COR-L47 (cell line): Measurements from ENCODE around the gene MSI1.

Experiments used
- DNase-seq: peaks from one replicate; lab custom pipeline; 2025; lab: John Stamatoyannopoulos, UW

Gene MSI1

DNA sequence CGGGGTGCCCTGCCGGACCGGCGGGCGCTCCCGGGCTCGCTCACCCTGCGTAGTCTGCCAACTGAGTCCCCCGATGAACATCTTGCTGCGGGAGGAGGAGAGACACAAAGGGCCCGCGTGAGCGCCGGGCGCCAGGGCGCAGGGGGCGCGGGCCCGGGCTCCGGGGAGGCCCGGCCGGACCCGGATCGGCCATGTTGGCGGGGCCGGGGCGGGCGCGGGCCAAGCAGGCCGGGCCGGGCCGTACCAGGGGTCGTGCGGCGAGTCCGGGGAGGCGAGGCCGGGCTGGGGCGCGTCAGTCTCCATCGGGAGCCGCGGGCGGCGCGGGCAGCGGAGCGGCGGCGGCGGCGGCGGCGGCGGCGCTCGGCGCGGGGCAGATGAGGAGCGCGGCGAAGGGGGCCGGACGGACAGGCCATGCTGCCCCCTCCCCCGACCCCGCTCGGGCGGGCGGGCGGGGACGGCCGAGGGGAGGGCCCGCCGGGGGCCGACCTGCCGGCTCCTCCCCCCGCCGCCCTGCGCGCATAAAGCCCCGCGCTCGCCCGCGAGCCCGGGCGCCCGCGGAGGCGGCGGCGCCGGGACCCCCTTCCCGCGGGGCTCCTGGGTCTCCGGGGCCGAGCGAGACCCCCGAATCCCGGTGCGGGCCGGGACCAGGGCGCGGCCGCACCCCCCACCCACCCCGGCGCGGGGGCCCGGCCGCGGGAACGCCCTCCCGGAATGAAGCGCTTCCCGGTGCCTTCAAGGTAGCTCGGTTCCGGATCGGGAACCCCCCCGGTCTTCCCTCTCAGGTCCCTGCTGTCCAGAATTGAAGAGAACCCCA lies at the start of gene MSI1:
TSS of gene MSI1 (minus strand) at position 376 of the 814 bp plus-strand sequence. CDS start at position 303, 73 bp downstream.
- no peak for DNase-seq

DNA sequence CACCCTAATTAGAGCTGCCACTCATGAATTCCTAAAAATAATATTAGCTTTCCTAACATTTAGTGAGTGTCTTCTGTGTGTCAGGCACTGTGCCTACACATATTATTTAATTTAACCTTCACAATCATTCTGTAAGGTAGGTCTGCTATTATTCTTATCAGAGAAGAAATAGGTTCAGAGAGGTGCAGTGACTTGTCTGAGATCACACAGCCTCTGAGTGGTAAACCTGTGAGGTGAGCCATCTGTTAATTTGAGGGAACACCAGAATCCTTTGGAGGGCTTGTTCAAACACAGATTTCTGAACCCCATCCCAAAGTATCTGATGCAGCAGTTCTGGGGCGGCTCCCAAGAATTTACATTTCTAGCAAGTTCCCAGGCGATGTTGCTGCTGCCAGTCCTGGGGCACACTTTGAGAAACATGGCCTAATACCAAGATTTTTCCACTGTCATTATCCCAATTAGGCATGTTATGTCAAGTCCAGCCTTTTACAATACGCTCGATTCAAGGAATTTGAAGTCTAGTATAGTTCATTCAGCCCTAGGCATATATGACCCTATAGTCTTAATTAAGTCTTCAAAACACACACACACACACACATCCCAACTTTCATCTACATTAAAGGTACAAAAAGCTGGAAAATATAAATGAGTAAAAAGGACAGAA lies 49.1 kb upstream of the MSI1 start:
- no peak for DNase-seq

DNA sequence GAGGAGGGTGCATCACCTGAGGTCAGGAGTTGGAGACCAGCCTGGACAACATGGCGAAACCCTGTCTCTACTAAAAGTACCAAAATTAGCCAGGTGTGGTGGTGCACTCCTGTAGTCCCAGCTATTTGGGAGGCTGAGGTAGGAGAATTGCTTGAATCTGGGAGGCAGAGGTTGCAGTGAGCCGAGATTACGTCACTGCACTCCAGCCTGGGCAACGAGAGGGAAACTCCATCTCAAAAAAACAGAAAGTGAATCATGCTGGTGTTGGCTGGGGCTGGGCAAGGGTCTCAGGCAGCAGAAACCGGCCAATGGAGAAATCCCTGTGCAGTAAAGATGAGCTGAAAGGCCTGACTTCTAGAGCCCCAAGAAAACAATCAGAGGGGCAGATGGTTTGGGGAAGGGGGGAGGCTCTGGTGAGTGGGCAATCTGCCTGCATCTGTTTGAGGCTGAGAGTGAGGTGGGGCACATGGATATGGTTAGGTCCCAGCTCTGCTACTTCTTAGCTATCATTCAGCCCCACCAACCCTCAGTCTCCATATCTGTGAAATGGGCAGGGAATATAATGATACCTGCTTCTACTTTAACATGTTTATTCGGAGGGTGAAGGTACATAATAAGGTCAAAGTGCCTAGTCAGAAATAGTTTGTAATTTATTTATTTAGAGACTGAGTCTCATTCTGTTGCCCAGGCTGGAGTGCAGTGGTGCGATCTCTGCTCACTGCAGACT lies 47.7 kb upstream of the MSI1 start:
- DNase-seq: no peak

DNA sequence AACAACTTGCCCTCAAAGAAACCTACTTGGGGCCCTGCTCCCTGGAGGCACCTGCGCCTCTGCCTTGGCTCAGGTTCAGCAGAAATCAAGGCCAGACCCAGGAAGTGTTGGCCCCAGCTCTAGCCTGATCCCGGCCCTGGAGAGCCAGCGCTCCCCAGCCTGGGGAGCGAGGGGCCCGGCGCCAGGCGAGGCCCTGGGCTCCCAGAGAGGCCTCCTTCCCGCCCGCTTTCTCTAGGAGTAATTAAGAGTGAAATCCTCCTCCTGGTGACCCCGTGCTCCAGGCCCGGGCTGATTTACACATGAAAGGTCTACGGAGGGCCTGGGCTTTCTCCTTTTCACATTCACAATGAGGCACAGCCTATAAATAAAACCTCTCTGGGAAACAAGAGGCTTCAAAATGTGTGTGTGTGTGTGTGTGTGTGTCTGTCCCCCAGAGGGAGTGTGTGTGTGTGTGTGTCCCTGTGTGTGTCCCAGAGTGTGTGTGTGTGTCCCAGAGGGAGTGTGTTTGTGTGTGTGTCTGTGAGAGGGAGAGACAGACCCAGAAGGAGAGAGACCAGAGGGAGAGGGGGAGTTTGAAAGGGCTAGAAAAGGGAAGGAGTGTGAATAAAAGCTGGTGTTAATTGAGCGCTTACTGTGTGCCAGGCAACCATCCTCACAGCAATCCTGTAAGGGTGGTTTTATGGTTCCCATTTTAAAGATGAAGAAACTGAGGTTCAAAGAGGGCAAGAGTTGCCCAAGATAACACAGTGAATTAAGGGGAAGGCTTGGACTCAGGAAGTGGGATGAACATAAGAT lies 45.1 kb upstream of the MSI1 start:
- no peak for DNase-seq

DNA sequence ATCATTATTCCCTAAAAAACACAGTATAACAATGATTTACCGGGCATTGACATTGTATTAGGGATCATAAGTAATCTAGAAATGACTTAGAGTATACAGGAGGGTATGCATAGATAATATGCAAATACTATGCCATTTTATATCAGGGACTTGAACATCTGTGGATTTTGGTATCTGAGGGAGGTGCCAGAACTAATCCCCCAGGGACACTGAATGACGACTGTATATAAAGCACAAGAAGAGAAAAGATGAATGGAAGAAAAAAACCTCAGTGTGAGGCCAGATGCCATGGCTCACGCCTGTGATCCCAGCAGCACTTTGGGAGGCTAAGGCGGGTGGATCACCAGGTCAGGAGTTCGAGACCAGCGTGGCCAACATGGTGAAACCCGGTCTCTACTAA lies 43.5 kb upstream of the MSI1 start:
- DNase-seq: no peak

DNA sequence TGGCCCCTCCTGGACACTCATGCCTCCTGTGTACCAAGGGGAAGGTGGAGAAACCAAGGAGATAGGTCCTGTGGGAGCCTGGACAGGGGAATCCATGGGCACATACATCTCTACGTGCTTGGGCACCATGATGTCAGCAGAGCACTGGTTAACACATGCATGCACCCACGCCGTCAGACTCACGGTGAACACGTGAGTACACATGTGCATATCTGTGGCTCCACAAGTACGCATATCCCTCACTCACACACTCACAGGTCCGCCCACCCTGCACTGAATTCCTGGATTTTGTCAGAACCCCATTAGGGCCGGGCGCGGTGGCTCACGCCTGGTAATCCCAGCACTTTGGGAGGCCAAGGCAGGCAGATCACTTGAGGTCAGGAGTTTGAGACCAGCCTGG lies 39.8 kb upstream of the MSI1 start:
- no peak for DNase-seq

DNA sequence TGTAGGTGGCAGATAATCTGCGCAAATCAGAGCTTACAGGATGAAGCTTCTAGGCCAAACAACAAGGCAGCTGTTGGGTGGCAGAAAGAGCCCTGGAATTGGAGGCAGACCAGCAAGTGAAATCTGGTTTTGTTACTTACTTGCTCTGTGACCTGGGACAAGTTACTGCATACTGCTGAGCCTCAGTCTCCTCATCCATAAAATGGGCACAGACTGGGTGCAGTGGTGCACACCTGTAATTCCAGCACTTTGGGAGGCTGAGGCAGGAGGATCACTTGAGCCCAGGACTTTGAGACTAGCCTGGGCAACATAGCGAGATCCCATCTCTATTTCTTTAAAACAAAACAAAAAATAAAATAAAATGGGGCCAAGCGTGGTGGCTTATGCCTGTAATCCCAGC lies 37.6 kb upstream of the MSI1 start:
- no peak for DNase-seq

DNA sequence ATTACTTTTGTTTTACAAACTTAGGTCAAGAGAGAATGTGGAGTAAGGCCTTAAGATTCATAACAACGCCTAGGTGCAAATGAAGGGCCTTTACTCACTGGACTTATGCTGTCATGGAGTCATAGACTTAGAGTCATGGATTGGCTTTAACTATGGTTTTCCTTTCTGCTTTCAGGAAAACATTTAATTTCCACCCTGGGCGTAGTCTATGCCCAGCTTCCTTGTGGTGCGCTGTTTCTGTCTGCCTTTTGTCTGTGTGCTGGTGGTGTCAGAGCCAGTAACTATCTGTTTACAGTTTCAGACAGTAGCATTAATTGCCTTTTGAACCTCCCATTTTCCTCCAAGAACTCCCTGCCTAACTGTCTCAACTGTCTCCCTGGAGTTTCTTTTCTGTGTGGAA lies 37.1 kb upstream of the MSI1 start:
- DNase-seq: no peak

DNA sequence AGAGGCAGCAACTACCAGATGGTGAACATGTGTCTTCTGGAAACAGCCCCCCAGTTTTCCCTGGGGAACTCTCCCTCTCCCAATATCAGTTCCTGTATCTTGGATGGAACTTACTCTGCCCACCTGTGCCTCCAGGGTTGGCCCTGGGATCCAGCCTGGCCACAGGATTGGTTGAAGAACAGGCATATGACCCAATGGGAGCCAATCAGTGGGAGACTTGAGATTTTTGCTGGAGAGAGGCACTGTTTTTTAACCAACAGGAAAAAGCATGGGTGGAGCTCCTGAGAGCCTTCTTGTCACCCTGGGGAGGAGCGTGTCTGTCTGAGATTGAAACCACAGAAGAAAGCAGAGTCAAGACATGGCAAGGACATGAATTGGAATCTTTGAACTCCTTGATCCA lies 35.3 kb upstream of the MSI1 start:
- DNase-seq: no peak

DNA sequence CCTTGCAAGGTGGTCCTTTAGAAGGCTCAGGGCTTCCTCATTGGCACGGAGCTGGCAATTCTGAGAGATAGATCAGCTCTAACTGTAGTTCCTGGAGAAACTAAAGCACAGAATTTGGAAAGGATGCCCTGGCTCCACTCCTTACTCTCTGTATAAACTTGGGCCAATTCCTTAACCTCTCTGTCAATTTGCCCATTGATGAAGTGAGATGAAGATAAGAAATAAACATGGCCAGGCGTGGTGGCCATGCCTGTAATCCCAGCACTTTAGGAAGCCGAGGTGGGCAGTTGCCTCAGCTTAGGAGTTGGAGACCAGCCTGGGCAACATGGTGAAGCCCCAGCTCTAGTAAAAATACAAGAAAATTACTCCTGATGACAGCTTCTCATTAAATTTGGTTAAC lies 34.9 kb upstream of the MSI1 start:
- DNase-seq: no peak

DNA sequence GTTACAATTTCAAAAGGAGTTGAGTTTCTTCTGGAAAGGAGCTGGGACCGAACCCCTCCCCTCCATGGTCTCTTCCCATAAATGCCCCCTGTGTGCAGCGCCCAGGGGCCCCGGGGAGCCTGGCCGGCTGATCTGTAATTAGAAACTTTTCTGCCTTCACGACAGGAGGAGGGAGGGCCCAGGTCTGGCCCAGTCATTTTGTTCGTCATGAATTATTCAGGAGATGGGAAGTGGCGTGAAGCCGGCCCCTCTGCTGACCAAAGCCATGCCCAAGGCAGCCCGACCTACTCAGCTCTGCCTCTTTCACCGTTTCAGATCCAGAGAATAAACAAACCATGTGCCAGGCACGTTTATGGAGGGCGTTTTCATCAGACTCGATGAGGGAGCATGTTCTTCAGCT lies 33.3 kb upstream of the MSI1 start:
- no peak for DNase-seq

DNA sequence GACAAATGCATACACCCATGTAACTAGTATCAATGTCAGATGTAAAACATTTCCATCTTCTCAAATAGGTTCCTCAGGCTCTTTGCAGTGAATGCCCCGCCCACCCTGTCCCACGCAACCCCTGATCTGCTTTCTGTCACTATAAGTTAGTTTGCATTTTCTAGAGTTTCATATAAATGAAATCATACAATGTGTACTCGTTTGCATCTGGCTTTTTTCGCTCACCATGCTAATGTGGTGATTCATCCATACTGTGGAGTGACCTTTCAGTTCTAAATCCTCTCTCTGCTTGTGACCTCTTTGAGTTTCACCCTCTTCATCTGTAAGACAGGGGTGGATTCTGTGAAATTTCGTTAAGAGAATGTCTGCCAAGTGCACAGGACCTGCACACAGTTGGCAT lies 30.6 kb upstream of the MSI1 start:
- no peak for DNase-seq

DNA sequence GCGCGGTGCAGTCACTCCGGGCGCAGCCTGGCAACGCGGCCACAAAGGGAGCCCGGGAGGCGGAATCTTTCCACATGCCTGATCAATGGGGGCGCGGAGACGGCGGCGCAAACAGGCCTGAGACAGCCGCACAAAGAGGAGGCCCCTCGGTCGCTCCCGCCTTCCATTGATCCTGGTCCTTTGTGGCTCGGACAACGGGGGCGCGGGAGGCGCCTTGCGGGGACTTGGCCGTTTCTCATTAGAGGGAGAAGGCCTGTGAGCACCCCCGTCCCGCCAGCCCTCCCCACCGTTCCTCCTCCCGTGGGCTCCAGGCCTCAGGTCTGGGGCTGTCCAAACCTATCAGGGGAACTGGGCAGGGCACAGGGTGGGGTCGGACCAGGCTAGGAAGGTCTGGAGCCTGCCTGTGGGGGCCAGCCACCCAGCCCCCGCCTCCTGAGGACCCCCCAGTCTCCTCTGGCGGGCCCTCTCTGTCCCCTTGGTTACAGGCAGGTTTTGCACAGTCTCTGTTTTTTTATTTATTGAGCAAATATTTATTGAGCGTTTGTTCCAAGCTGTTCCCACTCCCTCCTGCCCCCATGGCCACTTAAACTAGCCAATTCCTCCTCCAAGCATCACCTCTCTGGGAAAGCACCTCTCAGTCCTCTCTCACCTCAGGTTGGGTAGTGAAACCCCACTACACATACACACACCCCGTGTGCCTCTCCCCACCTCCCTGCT lies 29.0 kb upstream of the MSI1 start:
- DNase-seq: no peak

DNA sequence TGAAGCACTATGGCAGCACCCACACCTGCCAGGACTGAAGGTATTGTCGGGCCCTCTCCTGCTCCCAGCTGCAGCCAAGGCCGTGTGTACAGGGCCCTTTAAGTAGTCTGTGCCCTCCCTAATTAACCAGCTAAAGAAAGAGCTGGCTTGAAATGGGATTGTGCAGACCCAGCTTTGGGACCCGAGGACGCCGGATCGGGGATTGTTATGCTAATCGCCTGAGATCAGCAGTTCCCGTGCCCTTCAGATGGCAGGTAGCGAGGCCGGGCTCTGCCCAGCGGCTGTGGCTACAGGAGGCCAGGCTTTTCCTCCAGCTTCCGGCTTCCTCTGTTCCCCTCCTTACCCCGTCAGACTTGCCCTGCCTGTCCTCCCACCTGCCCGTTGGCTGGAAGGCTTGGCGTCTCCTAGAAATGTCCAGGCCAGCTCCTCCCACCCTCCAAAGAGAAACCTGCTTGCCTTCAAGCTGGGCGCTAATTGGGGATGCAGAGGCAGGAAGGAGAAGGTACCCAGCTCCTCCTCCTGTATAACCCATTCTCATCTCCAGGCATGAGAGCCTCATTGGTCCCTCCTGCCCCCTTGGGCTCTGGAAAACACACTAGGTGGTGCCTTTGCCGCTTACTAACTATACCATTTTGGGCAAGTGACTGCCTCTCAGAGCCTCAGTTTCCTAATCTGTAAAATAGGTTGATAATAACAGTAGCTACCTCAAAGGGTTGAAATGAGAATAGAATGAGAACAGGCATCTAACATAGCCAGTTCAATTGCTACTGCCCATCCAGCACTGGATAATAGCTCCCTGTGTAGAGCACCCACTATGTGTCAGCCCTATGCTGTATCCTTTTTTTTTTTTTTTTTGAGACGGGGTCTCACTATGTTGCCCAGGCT lies 25.8 kb upstream of the MSI1 start:
- DNase-seq: no peak

DNA sequence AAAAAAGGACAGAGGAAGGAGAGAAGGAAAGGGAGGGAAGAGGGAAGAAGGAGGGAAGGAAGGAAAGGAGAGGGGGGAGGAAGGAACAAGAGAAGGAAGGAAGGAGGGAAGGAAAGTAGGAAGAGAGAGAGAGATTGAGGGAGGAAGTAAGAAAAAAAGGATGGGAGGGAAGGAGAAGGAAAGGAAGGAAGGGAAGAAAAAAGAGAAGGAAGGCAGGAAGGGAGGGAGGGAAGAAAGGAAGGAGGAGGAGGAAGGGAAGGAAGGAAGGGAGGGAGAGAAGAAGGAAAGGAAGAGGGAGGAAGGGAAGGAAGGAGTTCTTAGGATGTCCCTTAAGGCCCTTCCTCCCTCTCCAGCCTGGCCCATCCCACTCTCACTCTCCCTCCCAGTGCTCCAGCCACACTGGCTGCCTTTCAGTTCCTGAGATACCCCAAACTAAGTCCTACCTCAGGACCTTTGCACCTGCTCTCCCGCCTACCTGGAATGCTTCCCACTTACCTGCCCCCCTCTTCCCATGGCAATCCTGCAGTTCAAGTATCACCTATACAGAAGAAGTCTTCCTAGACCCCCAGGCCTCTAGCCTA lies 21.7 kb upstream of the MSI1 start:
- no peak for DNase-seq

DNA sequence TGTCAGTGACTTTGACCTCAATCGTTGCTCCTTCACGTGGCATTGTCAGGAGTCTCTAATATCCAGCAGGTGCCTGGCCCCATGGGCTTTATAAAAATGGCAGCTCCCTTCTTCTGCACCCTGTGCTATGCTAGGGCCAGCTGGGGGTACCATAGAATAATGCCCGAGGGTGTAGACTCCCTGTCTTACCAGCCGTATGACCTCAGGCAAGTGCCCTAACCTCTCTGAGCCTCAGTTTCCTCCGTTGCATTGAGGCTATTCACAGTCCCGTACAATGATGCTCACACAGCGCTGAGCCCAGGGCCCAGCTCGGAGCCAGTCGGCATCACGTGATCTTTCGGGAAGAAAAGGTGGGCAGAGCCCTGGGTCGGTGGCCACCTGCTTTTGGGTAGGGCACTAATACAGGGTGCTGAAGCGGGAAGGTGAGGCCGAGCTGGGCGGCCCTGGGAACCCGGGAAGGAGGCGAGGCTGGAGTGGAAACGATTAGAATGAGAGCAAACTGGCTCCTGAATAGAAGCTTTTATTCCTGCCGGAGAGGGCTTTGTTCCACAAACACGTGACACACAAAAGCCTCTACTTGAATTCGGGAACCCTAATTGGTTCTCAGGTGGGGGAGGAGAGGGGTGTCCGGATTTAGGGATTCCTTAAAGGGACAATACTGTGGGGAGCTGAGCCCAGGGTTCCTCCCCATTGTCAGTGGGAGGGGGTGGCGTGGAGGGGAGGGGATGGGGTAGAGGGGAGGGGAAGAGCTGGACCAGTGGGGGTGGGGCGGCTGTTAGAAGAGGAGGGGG lies 19.9 kb upstream of the MSI1 start:
- peak; percentile 39 for DNase-seq

DNA sequence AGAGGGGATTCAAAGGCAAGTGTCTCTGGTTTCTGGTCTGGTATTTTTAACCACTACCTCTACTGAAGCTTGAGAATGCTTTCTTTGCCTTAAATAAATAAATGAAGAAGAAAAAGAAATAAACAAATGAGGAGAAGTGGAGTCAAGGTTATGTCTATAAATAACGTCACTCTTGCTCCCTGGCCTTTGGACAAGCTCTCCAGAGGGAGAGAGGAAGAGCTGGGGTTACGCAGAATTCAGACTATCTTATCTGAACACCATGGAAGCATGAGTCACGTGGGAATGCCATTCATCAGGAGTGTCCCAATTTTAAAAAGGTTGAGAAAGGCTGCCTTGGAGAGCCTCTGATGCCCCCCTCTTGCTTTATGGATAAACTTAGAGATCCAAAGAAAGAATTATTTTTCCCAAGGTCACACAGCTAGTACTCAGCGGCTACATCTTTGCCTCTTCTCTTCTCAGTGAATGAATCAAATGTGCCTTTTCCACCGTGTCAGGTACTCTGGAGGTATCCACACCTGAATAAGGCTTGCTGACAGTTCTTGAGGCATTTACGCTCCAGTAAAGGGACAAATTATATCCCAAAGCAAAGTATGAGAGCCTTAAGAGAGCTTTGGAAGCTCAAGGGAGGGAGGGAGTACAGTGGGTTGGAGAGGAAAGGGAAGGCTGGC lies 12.9 kb upstream of the MSI1 start:
- no peak for DNase-seq

DNA sequence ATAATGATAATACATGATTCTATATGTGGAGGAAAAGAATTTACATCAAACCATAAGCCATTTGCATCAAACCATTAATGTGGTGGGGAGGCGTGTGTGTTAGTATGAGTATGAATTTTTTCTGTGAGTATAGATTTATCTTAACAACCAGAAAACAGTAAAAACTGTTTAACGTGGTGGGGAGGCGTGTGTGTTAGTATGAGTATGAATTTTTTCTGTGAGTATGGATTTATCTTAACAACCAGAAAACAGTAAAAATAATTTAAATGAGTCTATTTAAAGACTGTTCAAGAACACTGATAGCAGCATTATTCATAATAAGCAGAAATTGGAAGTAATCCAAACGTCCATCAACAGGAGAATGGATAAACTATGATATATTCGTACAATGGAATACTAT lies 9.1 kb upstream of the MSI1 start:
- DNase-seq: no peak

DNA sequence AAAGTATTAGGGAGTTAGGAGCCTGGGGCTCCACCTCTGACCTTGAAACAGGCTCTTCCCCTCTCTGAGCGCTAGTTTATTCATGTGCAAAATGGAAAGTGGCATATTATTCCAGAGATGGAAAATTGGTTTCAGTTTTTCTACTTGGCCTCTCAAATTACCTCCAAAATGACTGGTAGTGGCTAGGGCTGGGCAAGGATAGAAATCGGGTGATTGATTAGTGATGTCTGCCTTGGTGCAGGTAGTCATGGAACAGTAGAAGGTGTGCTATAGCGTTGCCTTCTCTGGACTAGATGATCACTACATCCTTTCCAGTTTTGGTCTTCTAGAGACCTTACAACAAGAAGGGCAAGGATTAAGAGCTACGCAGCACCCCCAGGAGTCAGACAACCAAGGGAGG lies 8.6 kb upstream of the MSI1 start:
- DNase-seq: no peak
